GM18499 (cell line): ENCODE measurements around the gene MTR.
"Not testable (repeated sequence)": the region's sequence is repeated elsewhere in the genome, so short reads cannot be mapped to it uniquely, and the experiment has no call there.

ENCODE experiments used
- ATAC-seq: cut with Tn5 transposase; IDR thresholded peaks from one replicate; pipeline ENCODE4 v1.9.1; 2021; ENCODE audit warnings: moderate number of reproducible peaks; ENCODE audit not compliant: insufficient read depth, unreplicated experiment

MTR gene

DNA sequence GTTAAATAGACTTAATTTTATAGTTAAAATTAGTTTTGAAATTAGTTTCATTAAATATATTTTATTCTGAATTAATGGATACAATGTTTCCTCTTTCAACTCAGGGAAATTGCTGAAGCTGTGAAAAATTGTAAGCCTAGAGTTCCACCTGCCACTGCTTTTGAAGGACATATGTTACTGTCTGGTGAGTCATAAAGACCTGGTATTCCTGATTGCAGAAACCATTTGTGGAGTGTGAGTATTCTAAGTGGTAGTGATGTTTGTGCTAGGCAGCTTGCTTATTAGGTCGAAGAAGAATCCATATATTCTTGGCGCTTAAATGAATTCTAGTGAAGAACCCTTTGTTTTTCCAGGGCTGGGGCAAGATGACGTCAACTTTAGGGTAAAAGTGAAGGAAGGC, 34.0 kb downstream of the MTR start:
- ATAC-seq, result no peak

DNA sequence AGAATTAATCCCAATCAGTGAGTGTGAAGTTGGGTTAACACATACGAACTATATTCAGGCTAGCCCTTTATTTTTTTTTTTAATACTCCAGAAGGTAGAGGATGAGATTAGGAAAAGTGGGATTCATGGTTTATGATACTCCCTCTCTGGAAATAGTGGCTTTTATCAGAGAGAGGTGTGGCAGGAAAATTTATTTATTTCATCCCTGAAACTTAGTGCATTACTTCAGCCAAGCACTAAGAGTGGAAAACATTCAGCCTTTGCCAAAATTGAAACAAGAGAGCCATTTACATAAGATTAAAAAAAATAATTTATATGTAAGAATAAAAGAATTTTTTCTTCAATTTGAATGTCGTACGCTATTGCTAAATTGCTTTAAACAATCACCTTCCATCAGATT, 35.0 kb downstream of the MTR start:
- no peak for ATAC-seq

DNA sequence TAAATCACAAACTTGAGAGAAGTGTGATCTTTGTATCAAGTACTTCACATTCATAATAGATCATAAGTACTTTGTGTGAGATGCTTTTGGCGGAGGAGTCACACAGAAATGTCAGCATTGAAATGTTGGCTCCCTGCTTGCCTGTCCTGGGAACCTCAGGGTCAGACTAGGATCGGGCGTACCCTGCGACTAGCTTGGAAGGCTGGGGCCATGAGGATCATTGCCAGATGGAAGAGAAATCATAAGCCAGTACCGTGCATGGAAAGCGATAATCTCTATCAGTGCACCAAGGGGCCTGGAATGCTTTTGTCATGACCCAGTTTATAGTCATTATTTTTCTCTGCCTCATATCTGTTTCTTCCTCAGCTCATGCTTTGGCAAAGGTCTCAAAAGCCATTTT, 35.5 kb downstream of the MTR start:
- ATAC-seq, result no peak

DNA sequence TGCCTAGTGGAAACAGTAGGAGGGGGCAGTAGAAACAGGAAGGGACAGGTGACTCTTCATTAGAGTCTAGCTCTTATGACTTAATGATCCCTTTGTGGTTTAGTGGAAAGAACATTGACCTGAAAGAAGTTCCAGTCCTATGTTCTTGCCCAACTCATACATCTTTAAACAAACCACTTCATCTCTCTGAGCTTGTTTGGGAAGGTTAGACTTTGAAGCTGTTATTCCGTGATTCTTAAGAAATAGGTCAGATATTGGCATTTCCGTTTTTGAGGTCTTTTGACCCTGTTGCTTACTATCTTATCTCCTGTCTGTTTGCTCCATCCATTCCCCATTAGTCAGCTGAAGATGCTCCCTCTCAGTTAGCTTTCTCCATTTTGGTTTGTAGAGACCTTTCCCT, 38.5 kb downstream of the MTR start:
- ATAC-seq, result no peak

DNA sequence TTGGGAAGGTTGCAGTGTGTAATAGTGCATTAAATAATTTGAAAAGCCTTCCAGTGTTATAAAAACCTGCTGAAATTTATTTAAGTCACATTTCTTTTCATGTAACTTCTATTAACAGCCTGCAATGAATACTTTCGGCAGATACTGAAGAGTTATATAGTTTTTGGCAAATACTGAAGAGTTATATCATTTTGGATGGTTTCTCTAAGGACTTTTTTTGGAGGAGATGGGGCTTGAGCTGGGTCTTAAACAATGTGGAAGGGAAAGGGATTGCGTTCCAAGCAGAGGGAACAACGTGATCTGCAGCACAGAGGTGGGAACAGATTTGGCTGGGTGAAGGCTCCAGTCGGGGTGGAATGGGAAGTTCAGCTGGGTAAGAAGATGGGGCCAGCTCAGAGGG, 39.8 kb downstream of the MTR start:
- no peak for ATAC-seq

DNA sequence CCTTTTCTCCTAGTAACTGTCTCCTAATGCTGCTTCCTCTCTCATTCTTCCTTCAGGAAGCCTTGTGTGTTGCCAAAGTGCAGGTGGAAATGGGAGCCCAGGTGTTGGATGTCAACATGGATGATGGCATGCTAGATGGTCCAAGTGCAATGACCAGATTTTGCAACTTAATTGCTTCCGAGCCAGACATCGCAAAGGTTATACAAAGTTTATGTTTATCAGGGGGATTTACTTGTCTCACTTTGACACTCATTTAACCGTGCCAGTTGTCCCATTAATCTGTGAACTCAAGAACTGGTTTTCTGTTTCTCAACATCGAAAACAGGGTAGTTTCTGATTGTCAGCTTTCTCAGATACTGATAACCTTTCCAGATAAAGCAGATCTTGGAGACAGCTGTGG, 40.4 kb downstream of the MTR start:
- no peak for ATAC-seq

DNA sequence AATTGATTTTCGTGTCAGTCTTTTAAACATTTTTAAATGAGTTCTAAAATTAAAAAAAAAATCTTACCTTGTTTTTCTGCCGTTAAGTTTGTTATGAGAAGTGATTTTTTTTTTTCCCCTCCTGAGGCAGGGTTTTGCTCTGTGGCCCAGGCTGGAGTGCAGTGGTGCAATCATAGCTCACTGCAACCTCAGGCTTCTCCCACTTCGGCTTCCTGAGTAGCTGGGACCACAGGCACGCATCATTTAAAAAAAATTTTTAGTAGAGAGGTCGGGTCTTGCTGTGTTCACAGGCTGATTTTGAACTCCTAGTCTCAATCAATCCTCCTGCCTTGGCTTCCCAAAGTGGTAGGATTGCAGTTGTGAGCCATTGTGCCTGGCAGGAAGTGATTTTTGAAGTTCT, 41.1 kb downstream of the MTR start:
- no peak for ATAC-seq

DNA sequence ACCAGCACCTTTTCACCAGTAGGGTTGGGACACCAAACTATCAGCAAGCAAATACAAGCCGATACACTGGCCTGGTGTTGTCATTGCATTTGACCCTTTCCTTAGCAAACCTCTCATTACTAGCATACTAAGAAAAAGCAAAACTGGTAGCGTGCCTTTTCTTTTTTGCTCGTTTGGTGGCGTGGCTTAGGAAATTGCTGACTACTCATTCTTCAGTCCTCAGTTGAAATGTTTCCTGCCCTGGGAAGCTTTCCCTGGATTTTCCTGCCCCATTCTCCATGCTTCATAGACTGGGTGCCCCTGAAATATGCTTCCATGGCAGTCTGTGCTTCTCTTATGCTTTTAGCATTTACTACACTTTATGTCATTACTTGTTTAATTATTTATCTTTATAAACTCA, 42.0 kb downstream of the MTR start:
- no peak for ATAC-seq

DNA sequence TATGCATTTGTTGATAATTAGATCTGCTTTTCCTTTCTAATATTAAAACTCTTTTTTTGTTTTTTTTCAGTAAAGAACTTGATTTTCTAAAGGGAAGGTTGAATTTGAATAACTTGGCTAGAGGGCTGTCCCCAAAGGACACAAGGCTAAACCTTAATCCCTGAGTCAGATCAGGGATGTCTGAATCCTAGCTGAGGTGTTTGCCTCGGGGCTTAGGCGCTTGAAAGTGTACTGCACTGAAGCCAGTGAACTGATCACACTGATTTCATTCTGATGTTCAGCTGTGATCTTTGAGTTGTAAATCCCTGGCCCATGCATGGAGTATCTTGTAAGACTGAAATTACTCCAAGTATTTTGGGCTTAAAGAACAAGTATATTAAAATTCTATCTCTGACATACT, 42.8 kb downstream of the MTR start:
- no peak for ATAC-seq

DNA sequence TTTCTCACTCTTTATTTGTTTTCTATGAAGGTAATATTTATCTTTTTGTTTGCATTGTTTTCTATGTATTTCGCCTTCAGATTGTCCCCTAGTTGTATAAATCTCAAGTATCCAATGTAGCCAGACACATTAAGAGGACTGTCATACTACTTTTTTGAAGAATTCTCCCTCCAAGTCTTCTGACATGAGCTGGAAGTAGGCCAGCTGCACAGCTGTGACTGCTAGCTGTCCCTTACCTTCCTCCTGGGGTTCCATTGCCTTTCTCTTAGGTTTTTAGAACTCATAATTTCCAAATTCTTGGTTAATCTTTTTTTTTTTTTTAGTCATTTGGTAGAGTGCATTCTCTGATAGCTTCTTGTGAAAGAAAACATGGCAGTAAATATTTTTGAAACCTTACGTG, 46.2 kb downstream of the MTR start:
- ATAC-seq, result no peak

DNA sequence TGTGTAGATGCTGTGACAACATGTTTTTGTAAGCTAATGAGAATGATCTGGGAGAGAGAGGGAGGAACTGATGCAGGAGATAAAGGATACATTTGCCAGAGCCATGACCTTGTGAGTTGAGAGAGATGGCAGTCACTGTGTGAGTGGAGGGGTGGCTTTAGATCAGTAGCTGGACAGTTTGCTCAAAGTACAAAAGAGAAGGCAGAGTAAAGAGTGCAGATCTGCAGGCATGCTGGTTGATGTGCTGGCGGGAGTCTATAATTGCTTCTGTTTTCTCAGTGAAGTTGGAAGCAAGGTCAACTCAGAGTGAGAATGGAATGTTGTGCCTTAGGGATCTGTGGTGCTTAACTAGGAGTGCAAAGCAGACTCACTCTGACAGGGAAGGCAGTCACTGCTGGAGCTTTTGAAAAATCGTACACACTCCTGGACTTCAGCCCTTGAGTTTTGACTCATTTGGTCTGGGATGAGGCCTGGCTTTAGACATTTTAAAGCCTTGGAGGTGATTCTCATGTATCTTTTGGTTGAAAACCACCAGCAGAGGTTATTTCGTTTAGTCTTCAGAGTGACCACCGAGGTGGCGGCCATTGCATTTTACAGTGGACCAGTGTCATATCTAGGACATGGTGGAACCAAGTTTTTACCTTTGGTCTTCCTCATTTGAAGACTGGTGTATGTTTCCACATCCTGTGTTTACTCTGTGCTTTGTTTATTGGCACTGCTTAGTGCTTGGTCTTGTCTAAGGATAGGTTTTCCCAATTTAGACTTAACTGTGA, 49.6 kb downstream of the MTR start:
- ATAC-seq, result no peak

DNA sequence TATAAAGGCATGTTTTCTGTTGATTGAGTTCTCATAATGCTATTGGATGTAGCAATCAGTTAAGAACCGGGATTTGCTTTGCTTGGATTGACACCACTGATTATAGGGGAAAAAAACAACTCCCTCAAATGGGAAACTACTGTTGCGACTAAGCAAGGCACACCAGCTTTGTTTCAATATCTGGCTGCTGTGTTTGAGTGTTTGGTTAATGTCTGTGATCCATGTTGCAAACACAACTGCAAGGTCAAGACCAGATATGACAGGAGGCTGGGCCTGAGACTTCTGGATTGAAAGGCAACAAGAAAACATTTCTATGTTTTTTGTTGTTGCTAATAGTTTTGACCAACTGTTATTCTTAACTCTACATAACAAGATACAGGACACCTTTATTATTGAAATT, 50.7 kb downstream of the MTR start:
- ATAC-seq, result no peak

DNA sequence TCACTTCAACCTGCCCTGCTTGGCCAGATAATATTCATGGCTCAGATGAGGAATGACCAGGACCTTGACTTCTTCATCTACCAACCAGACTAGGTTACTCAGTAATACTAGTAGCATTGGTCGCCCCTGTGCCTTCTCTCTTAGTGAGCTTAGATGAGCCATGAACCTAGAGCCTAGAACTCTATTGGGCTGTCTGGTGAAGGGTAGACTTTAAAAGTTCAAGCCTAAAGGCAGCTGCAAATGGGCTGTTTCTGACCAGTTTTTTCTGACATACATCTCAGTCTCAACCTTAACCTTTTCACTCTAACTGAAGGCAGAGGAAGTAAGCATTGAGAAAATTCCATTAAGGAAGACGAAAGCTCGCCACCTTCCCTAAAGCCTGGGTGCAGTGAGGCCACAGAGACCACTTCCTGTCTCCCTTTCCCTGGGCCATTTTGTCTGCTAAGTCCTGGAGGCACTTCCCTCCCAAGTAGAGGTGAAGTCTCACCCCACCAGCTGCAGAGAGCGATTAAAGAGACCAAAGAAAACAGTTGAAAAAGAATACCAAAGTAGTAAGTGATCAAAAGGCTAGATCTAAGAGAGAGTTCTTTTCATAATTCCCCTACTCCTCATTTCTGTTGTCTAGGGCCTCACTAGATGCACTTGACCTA, 53.3 kb downstream of the MTR start:
- no peak for ATAC-seq

DNA sequence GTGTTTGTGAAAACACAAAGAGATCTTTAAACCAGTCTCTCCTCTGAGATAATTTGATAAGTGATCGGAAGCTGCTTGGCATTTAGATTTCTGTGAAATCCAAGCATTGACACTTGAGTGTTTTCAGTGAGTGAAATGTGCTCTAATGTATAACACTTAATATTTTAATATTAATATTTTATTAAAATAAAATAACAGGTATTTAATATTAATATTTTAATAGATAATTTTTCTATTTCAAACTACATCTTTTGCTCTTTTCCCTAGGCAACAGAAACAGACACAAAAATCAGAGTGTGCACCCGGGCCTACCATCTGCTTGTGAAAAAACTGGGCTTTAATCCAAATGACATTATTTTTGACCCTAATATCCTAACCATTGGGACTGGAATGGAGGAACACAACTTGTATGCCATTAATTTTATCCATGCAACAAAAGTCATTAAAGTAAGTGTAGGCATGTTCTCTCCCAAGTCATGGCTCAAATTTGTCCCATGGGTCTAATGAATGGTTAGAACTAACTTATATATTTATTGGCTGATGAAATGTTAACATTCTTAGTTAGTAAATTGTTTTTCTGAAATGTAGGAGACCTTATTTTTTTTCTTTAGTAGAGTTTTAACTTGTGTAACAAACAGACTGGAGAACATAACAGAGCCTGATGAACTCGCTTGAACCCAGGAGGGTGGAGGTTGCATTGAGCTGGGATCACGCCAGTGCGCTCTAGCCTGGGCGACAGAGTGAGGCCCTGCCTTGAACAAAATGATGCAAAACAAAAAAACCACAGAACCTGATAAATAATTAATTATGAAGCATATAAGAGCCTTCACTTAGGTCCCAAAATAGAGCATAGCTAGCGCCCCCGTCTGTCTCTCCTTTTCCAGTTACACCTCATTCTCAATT, 55.2 kb downstream of the MTR start:
- no peak for ATAC-seq

DNA sequence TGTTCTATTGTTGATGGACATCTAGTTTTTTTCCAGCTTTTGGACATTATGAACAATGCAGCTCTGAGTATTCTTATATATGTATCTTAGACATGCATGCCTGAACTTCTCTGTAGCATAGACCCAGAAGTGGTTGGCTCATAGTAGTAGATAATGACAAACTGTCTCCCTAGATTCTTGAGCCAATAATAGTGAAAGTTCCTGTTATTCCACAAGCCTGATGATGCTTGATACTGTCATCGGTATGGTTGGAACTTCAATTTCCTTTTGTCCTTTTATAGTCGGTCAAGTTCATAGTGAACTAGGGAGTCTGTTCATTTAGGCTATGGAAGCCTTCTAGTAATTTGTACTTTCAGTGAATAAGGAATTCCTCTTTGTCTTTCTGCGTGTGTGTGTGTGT, 56.8 kb downstream of the MTR start:
- no peak for ATAC-seq

DNA sequence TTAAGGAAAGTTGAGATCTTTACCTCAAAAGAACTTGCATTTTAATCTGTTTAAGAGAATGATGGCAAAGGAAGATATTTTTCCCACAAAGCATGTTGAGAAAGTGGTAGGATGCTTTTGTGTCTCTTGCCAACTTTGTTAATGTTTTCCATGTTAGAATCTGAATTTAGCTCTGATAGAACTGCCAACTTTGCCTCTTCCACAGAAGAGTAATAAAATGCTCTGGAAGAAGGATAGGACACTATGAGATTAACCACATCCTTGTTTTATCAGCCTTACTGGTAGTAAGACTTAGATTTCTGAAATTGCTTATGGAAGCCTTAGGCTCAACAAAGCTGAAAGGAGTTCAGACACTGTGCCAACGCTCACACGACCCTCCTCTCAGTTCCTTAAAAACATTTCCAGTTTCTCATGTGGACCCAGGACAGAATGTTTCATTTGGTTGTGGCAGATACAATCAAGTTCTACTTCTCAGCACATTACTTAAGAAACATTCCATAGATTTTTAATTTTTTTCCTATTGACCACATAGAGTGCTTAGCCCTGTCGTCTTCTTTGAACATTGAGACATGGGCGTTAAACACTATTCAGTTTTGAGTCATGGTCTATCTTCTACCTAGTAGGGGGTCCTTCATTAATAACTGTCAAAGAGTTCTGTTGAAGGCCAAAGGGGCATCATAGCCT, 59.0 kb downstream of the MTR start:
- ATAC-seq, result no peak

DNA sequence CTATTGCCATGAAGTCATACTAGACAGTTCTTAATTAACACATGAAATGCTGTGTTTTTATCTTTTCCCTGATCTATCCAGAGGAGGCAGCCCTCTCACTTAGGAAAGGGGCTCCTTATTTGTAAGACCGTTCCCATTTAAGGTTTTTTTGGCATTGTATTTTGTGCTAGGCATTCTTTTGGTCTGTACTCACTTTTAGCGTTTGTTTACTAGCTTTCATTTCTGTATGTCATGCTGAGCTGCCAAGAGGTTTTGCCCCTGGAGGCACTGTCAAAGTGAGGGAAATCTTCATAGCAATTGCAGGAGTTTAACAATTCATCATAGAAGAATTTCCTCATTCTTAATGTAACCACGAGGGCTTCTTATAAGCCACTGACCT, 59.5 kb downstream of the MTR start:
- ATAC-seq, result no peak

DNA sequence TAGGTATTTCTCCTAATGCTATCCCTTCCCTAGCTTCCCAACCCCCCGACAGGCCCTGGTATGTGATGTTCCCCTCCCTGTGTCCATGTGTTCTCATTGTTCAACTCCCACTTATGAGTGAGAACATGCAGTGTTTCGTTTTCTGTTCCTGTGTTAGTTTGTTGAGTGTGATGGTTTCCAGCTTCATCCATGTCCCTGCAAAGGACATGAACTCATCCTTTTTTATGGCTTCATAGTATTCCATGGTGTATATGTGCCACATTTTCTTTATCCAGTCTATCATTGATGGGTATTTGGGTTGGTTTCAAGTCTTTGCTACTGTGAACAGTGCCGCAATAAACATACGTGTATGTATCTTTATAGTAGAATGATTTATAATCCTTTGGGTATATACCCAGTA, 61.6 kb downstream of the MTR start:
- ATAC-seq, result not testable (repeated sequence)

DNA sequence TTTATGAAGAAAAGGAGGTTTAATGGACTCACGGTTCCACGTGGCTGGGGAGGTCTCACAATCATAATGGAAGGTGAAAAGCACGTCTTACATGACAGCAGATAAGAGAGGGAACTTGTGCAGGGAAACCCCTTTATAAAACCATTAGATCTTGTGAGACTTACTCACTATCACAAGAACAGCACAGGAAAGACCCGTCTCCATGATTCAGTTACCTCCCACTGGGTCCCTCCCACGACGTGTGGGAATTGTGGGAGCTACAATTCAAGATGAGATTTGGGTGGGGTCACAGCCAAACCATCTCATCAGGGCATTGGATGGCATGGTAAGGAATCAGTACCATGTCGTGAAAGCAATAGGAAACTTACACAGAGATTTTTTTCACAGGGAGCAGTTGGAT, 63.1 kb downstream of the MTR start:
- no peak for ATAC-seq

DNA sequence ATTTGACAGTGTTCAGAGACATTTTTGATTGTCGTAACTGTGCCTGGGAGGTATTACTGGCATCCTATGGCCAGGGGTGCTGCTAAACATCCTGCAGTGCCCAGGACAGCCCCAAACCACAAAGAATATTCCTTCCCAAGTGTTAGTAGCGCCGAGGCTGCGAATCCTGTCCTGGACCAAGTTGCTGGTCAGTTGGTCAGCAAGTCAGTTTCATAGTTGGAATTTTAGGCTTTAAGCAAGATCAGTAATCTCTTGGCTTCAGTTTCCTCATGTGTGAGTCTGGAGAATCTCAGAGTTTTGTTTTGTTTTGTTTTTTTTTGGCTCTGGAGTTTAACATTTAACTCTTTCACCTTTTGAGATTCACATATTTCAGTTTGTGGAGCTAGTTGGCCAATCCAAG, 65.0 kb downstream of the MTR start:
- ATAC-seq, result no peak

DNA sequence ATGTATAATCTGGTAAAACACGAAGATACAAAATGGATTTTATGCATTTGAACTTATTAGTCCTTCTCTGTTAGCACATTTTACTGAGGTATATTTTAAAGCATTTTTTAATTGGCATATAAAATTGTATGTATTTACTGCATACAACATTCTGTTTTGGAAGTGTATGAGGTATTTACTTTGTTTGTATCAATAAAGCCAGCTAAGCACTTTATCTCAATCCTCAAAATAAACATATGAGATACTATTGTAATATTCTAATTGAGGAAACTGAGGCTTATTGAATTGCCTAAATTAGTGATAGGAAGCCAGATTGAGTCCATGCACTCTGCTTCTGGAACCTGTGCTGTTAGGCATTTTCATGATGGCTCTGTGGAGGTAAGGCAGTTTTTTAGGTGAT, 65.6 kb downstream of the MTR start:
- no peak for ATAC-seq
